Common myeloid progenitor, CD34-positive (primary cell): ENCODE measurements around the gene CBX4.
A peak's percentile ranks its signal among the peaks of the same experiment; 100 is the strongest.

ENCODE experiments used
- CTCF ChIA-PET: fragments of 350-600 bp; sonication (Branson Sonifier 250); formaldehyde crosslinking; loops from one replicate; lab custom pipeline; 2021; ENCODE audit warnings: antibody characterized with exemption; lab: Charles Lee
- POLR2A ChIA-PET: fragments of 350-600 bp; sonication (Branson Sonifier 250); formaldehyde crosslinking; loops from one replicate; lab custom pipeline; 2021; ENCODE audit warnings: antibody characterized with exemption; lab: Charles Lee
- DNase-seq, 3 donors: peaks; one replicate each; pipeline versions ENCODE4 v3.0.0 to v3.0.0-alpha.2; 2013
- H3K27ac ChIP-seq, 2 experiments: 1 replicate in 1 of 2; 2 replicates in 1 of 2; pipeline ENCODE4 v1.7.0; 2013; ENCODE audit warnings: inconsistent platforms in 2 of 2, low read length in 2 of 2, mild to moderate bottlenecking in 2 of 2, low read depth in 1 of 2, moderate library complexity in 1 of 2; ENCODE audit not compliant: severe bottlenecking in 2 of 2, insufficient read depth in 1 of 2, poor library complexity in 1 of 2
- H3K27me3 ChIP-seq, 5 experiments: replicated peaks in 2 of 5; 1 replicate in 3 of 5; 2 replicates in 2 of 5; pipeline versions ENCODE4 v1.6.1 to v1.7.0; 2013; ENCODE audit warnings: low read length in 4 of 5, mild to moderate bottlenecking in 2 of 5, moderate library complexity in 2 of 5, inconsistent platforms in 1 of 5; ENCODE audit not compliant: insufficient read depth in 5 of 5, control insufficient read depth in 4 of 5
- H3K36me3 ChIP-seq, 4 experiments: 1 replicate in 2 of 4; 2 replicates in 2 of 4; pipeline versions ENCODE4 v1.6.1 to v1.7.0; 2013; ENCODE audit warnings: low read length in 3 of 4, control low read depth in 1 of 4, mild to moderate bottlenecking in 1 of 4; ENCODE audit not compliant: control insufficient read depth in 4 of 4, insufficient read depth in 4 of 4
- H3K4me1 ChIP-seq, 4 experiments: 1 replicate in 3 of 4; 2 replicates in 1 of 4; pipeline versions ENCODE4 v1.6.1 to v1.7.1; 2013; ENCODE audit warnings: low read length in 3 of 4, mild to moderate bottlenecking in 3 of 4, control low read depth in 1 of 4, inconsistent platforms in 1 of 4, moderate library complexity in 1 of 4; ENCODE audit not compliant: control insufficient read depth in 4 of 4, insufficient read depth in 4 of 4; ENCODE audit errors: control extremely low read depth in 1 of 4
- H3K4me3 ChIP-seq, 7 experiments: 1 replicate in 4 of 7; 2 replicates in 3 of 7; pipeline versions ENCODE4 v1.5.1 to v1.7.0; 2013; ENCODE audit warnings: mild to moderate bottlenecking in 7 of 7, low read length in 6 of 7, moderate library complexity in 6 of 7, inconsistent platforms in 2 of 7, low read depth in 2 of 7, control low read depth in 1 of 7; ENCODE audit not compliant: insufficient read depth in 4 of 7, control insufficient read depth in 1 of 7; ENCODE audit errors: extremely low read depth in 1 of 7
- H3K9me3 ChIP-seq, 5 experiments: 1 replicate in 4 of 5; 2 replicates in 1 of 5; pipeline versions ENCODE4 v1.6.1 to v1.7.1; 2013; ENCODE audit warnings: low read length in 4 of 5, mild to moderate bottlenecking in 2 of 5, inconsistent platforms in 1 of 5, low read depth in 1 of 5, moderate library complexity in 1 of 5; ENCODE audit not compliant: control insufficient read depth in 4 of 5, insufficient read depth in 2 of 5; ENCODE audit errors: control extremely low read depth in 1 of 5
- WGBS: methylation state at CpG from one replicate; pipeline ENCODE4 v1.1.5; 2013; ENCODE audit not compliant: insufficient coverage; 5-methylcytosine and 5-hydroxymethylcytosine counted together

Gene CBX4

GRCh38 chr17:79830763-79831264 lies 8.4 kb downstream of the CBX4 start:
- 98% methylated on average over 7 of the region's 8 CpGs for WGBS

GRCh38 chr17:79830303-79830702 lies 8.9 kb downstream of the CBX4 start:
- H3K9me3 ChIP-seq = no peaks in the 10 kb centered on the region
- ChIA-PET POLR2A (no interaction called here), CTCF (interaction anchor here (1.0 to 1.2 kb wide), 2 partner anchors 15 to 19 kb away, joined by 3 read pairs; no protein-coding TSS in a partner anchor)
- no peak for DNase-seq
- no peaks in the 10 kb centered on the region for H3K27me3 ChIP-seq
- H3K4me3 ChIP-seq = no peak overlapping the region
- H3K36me3 ChIP-seq = peaks cover 0 to 24% (median 10%) of the 10 kb centered on the region in 4 experiments
- peaks cover 9 to 79% (median 48%) of the 10 kb centered on the region in 4 experiments for H3K4me1 ChIP-seq
- 97% methylated on average over 8 of the region's 8 CpGs for WGBS
- H3K27ac ChIP-seq = no peak overlapping the region

More at GRCh38 chr17:79830763-79831264, 8.4 kb downstream of the CBX4 start:
- POLR2A ChIA-PET = no interaction called here
- Histone ChIP-seq H3K27ac (peak overlapping the region in 1 of 2 experiments; percentile 78), H3K9me3 (no peaks in the 10 kb centered on the region), H3K27me3 (no peaks in the 10 kb centered on the region), H3K36me3 (peaks cover 0 to 26% (median 12%) of the 10 kb centered on the region in 4 experiments), H3K4me3 (no peak overlapping the region), H3K4me1 (peaks cover 9 to 79% (median 49%) of the 10 kb centered on the region in 4 experiments)
- CTCF ChIA-PET = interaction anchor here (1.2 kb wide), 1 partner anchor 19 kb away, joined by 3 read pairs; no protein-coding TSS in a partner anchor
- no peak for DNase-seq

GRCh38 chr17:79829457-79829856 lies 9.8 kb downstream of the CBX4 start:
- Histone ChIP-seq H3K4me1 (peaks cover 9 to 84% (median 48%) of the 10 kb centered on the region in 4 experiments), H3K27ac (no peak overlapping the region), H3K4me3 (no peak overlapping the region), H3K36me3 (peaks cover 0 to 15% (median 6%) of the 10 kb centered on the region in 4 experiments), H3K27me3 (no peaks in the 10 kb centered on the region), H3K9me3 (no peaks in the 10 kb centered on the region)
- ChIA-PET POLR2A (no interaction called here), CTCF (interaction anchor here (1.0 to 2.5 kb wide), 2 partner anchors 15 to 19 kb away, joined by 3 to 9 read pairs; no protein-coding TSS in a partner anchor)
- no CpG with 5 or more reads among the region's 2 CpGs for WGBS
- DNase-seq = no peak

- DNase-seq = no peak
- POLR2A ChIA-PET = interaction anchor here (0.6 kb wide), 1 partner anchor 8 kb away, joined by 3 read pairs; no protein-coding TSS in a partner anchor
- Histone ChIP-seq H3K4me1 (peaks cover 9 to 84% (median 48%) of the 10 kb centered on the region in 4 experiments), H3K36me3 (peaks cover 0 to 12% (median 4%) of the 10 kb centered on the region in 4 experiments), H3K27me3 (no peaks in the 10 kb centered on the region), H3K4me3 (peak overlapping the region in 2 of 7 experiments; percentile 11 to 16), H3K9me3 (no peaks in the 10 kb centered on the region), H3K27ac (no peak overlapping the region)
- 83% methylated on average over 1 of the region's 2 CpGs for whole genome bisulfite sequencing
- CTCF ChIA-PET = interaction anchor here (1.4 to 2.5 kb wide), 4 partner anchors 11 to 18 kb away, joined by 5 to 13 read pairs (median 7); no protein-coding TSS in a partner anchor
These were observed 10.2 kb downstream of the CBX4 start for GRCh38 chr17:79829004-79829403.

- no peak for DNase-seq
- peaks cover 9 to 73% (median 42%) of the 10 kb centered on the region in 4 experiments for H3K4me1 ChIP-seq
- 92% methylated on average over 19 of the region's 26 CpGs for WGBS
- no peaks in the 10 kb centered on the region for H3K9me3 ChIP-seq
- ChIA-PET POLR2A (no interaction called here), CTCF (interaction anchor here (0.7 to 2.8 kb wide), 7 partner anchors 9 to 18 kb away, joined by 3 to 13 read pairs (median 5); partner anchors contain the start of gene CBX4)
- H3K27me3 ChIP-seq = no peaks in the 10 kb centered on the region
- H3K36me3 ChIP-seq = no peaks in the 10 kb centered on the region
- H3K4me3 ChIP-seq = no peak overlapping the region
- no peak overlapping the region for H3K27ac ChIP-seq
These were observed 12.2 kb downstream of the CBX4 start for GRCh38 chr17:79826841-79827578.

- peak in 1 of 3 donors; percentile 57 for DNase-seq
- no peaks in the 10 kb centered on the region for H3K36me3 ChIP-seq
- POLR2A ChIA-PET = interaction anchor here (0.5 to 0.8 kb wide), 2 partner anchors 12 to 75 kb away, joined by 3 to 4 read pairs; no protein-coding TSS in a partner anchor
- no peaks in the 10 kb centered on the region for H3K27me3 ChIP-seq
- H3K9me3 ChIP-seq = no peaks in the 10 kb centered on the region
- peaks cover 9 to 66% (median 39%) of the 10 kb centered on the region in 4 experiments for H3K4me1 ChIP-seq
- CTCF ChIA-PET = interaction anchor here (1.0 to 2.8 kb wide), 6 partner anchors 8 to 18 kb away, joined by 3 to 11 read pairs (median 4); no protein-coding TSS in a partner anchor
- WGBS = 10% methylated on average over 11 of the region's 11 CpGs
- peak overlapping the region in 1 of 2 experiments; percentile 47 for H3K27ac ChIP-seq
- H3K4me3 ChIP-seq = peak overlapping the region in 3 of 7 experiments; percentile 6 to 20 (median 6)
These were observed 13.0 kb downstream of the CBX4 start for GRCh38 chr17:79826204-79826680.
